Prostate gland (tissue), 2 donors: Measurements from ENCODE around the gene RHOBTB1. TPM values are rescaled to one million over a fixed set of nuclear protein-coding genes. Genes with fewer than 3 reads are reported as not detected.

ENCODE experiments used
- DNase-seq: peaks from one replicate; pipeline ENCODE4 v3.0.0-alpha.2; 2019; ENCODE audit warnings: low spot score
- H3K27ac ChIP-seq, 2 donors: fragments of 200-600 bp; sonication (generic); 2 replicates each; pipeline ENCODE4 v1.5.1; 2017 to 2019
- H3K27me3 ChIP-seq: fragments of 200-600 bp; sonication (generic); replicated peaks from 2 replicates; pipeline ENCODE4 v1.5.1; 2019; ENCODE audit not compliant: insufficient read depth
- H3K36me3 ChIP-seq, 2 donors: fragments of 200-600 bp; sonication (generic); 1 replicate in 1 of 2; 2 replicates in 1 of 2; pipeline versions ENCODE4 v1.5.1 to v1.8.1; 2017 to 2019
- H3K4me1 ChIP-seq: fragments of 200-600 bp; sonication (generic); replicated peaks from 2 replicates; pipeline ENCODE4 v1.5.1; 2019
- H3K4me3 ChIP-seq, 2 donors: fragments of 200-600 bp; sonication (generic); 2 replicates each; pipeline ENCODE4 v1.5.1; 2017 to 2019
- H3K9me3 ChIP-seq: fragments of 200-600 bp; sonication (generic); 2 replicates; pipeline ENCODE4 v1.5.1; 2017
- CTCF ChIP-seq, 4 experiments: fragments of 200-600 bp in 2 of 4; fragments of 450-650 bp in 2 of 4; sonication (generic) in 2 of 4; IDR thresholded peaks; 1 replicate in 3 of 4; 2 replicates in 1 of 4; pipeline ENCODE4 v1.5.1; 2016 to 2019; ENCODE audit warnings: antibody characterized with exemption in 4 of 4, mild to moderate bottlenecking in 2 of 4, moderate library complexity in 2 of 4
- POLR2A ChIP-seq: fragments of 450-650 bp; IDR thresholded peaks from one replicate; pipeline ENCODE4 v1.6.1; 2016; ENCODE audit warnings: antibody characterized with exemption, mild to moderate bottlenecking
- POLR2AphosphoS5 ChIP-seq: sonication (generic); formaldehyde crosslinking; IDR thresholded peaks from one replicate; pipeline ENCODE4 v1.6.1; 2017; ENCODE audit warnings: antibody characterized with exemption
- WGBS: methylation state at CpG from one replicate; pipeline ENCODE4 v1.1.5; 2018; 5-methylcytosine and 5-hydroxymethylcytosine counted together
- intact Hi-C: fragments of 100-400 bp; cut with DNase I; formaldehyde crosslinking; loops from one replicate; pipeline ENCODE4 v1.14.2; 2022
- total RNA-seq, 2 donors: library from RNA; depleted of rRNA; stranded (reverse); fragments of >200 nt; gene quantifications; one replicate each; pipeline ENCODE4 v1.1.0, GENCODE V29; 2016

Gene RHOBTB1
- total RNA-seq, 2 donors from 2014 or later: 4.9 to 28.9 TPM

GRCh38 chr10:60977161-60978122 is 33.5 kb upstream of the RHOBTB1 start:
- Histone ChIP-seq H3K27ac (no peak overlapping the region), H3K27me3 (no peaks in the 10 kb centered on the region), H3K4me1 (no peaks in the 10 kb centered on the region), H3K9me3 (no peaks in the 10 kb centered on the region), H3K36me3 (no peaks in the 10 kb centered on the region), H3K4me3 (no peak overlapping the region)
- no peak for TF ChIP-seq POLR2AphosphoS5
- TF ChIP-seq CTCF (IDR thresholded peaks at IDR 0.05): no peak
- TF ChIP-seq POLR2A: no peak
- WGBS: 88% methylated on average over 2 of the region's 2 CpGs
- DNase-seq: no peak
- intact Hi-C loops: no loop called here

- Histone ChIP-seq H3K4me3 (no peak overlapping the region), H3K4me1 (no peaks in the 10 kb centered on the region), H3K27me3 (no peaks in the 10 kb centered on the region), H3K36me3 (no peaks in the 10 kb centered on the region), H3K9me3 (no peaks in the 10 kb centered on the region), H3K27ac (no peak overlapping the region)
- TF ChIP-seq POLR2AphosphoS5: no peak
- no peak for TF ChIP-seq CTCF (IDR thresholded peaks at IDR 0.05)
- TF ChIP-seq POLR2A: no peak
- DNase-seq: no peak
- WGBS: 83% methylated on average over 2 of the region's 2 CpGs
- intact Hi-C loops: no loop called here
Observed at GRCh38 chr10:60976687-60977086, 32.7 kb upstream of the RHOBTB1 start.

- no peak for TF ChIP-seq CTCF (IDR thresholded peaks at IDR 0.05)
- no peak for TF ChIP-seq POLR2AphosphoS5
- no peak for TF ChIP-seq POLR2A
- no peak overlapping the region for H3K4me3 ChIP-seq
- 77% methylated on average over 1 of the region's 1 CpG for WGBS
- no peaks in the 10 kb centered on the region for H3K36me3 ChIP-seq
- H3K27me3 ChIP-seq: no peaks in the 10 kb centered on the region
- no peaks in the 10 kb centered on the region for H3K4me1 ChIP-seq
- H3K27ac ChIP-seq: no peak overlapping the region
- H3K9me3 ChIP-seq: no peaks in the 10 kb centered on the region
- no peak for DNase-seq
- intact Hi-C loops: no loop called here
Observed at GRCh38 chr10:60975716-60976115, 31.7 kb upstream of the RHOBTB1 start.

GRCh38 chr10:60974463-60975149 is 30.6 kb upstream of the RHOBTB1 start:
- DNase-seq: no peak
- Histone ChIP-seq H3K27me3 (no peaks in the 10 kb centered on the region), H3K27ac (no peak overlapping the region), H3K36me3 (no peaks in the 10 kb centered on the region), H3K4me1 (no peaks in the 10 kb centered on the region), H3K9me3 (no peaks in the 10 kb centered on the region), H3K4me3 (no peak overlapping the region)
- WGBS: 29% methylated on average over 3 of the region's 3 CpGs
- intact Hi-C loops: no loop called here
- no peak for TF ChIP-seq POLR2A
- TF ChIP-seq CTCF (IDR thresholded peaks at IDR 0.05): no peak
- TF ChIP-seq POLR2AphosphoS5: no peak
